ENCODE results near the gene PPARD. TPM values are rescaled to one million over a fixed set of nuclear protein-coding genes. Genes with fewer than 3 reads are reported as not detected.
A peak's percentile ranks its signal among the peaks of the same experiment; 100 is the strongest.

Gene PPARD
- total and polyA plus RNA-seq, 12 donors = 6.0 to 39.8 (median 21.6) TPM

- Histone ChIP-seq H3K27ac (peak overlapping the region in 2 of 5 donors; percentile 44 to 67), H3K27me3 (no peaks in the 10 kb centered on the region), H3K4me1 (replicated peaks in 1 of 2) (peaks cover 0 to 18% of the 10 kb centered on the region in 2 donors), H3K36me3 (replicated peaks in 1 of 2) (no peaks in the 10 kb centered on the region), H3K9me3 (replicated peaks in 1 of 3) (no peaks in the 10 kb centered on the region), H3K4me3 (no peak overlapping the region)
- TF ChIP-seq CTCF (IDR thresholded peaks at IDR 0.05) (no peak), POLR2A (IDR thresholded peaks at IDR 0.05) (no peak)
- WGBS, 4 donors = 79 to 89% (median 87%) methylated on average over 11 to 19 of the region's 19 CpGs
- peak in 1 of 7 donors; percentile 36 for DNase-seq
- intact Hi-C loops (cut with DNase I) = no loop called here
Observed at GRCh38 chr6:35312076-35312800, 30.1 kb upstream of the PPARD start.

DNA sequence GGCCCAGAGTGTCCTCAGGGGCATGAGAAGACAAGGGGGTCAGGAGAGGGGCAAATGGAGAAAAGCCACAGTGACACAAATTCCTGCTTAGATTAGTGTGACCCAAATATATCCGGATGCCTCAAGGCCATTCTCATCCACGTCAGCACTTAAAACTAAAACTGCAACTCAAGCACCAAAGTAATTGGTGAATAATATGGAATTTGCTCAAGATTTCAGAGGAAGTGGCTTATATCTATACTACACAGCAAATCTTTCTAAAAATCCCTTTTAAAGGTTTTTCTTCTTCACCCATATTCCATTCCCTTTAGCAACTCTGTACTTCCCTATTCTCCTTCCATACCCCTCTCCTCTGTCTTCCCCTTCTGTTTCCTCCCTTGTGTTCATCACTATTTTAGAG lies 29.6 kb upstream of the PPARD start:
- peaks cover 0 to 21% of the 10 kb centered on the region in 2 donors for H3K4me1 ChIP-seq (replicated peaks in 1 of 2)
- intact Hi-C loops (cut with DNase I) = no loop called here

DNA sequence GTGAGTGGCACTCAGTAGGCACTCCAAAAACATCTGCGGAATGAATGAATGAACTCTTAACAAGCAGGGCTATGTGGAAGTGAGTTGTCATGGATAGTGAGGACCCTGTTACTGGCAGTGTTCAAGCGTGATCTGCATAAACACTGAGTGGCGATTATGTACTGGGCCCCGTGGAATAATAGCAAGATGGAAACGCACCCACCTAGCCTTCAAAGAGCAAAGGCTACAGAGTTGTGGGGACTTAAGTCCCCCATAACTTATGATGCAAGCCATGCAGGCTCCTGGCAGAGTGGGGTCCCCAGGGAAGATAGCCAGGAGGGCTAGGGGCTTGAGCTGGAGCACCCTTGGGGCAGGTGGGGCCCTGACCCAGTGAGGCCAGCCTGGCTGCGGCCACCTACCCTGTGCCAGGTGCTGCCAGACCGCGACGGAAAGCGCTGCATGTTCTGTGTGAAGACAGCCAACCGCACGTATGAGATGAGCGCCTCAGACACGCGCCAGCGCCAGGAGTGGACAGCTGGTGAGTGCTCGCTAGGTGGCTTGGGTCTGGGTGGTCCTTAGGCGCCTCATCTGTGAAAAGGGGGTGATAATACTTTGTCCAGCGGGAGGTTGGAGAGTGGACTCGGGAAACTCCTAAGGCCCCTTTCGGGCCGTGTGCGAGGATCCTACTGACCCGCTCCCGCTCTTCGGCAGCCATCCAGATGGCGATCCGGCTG lies 24.7 kb upstream of the PPARD start:
- no peak for DNase-seq
- intact Hi-C loops (cut with DNase I) = no loop called here
- peak overlapping the region in 2 of 4 donors; percentile 35 to 56 for H3K4me3 ChIP-seq
- no peaks in the 10 kb centered on the region for H3K9me3 ChIP-seq (replicated peaks in 1 of 3)
- no peaks in the 10 kb centered on the region for H3K36me3 ChIP-seq (replicated peaks in 1 of 2)
- H3K27ac ChIP-seq = peak overlapping the region in 1 of 5 donors; percentile 10
- TF ChIP-seq POLR2A (IDR thresholded peaks at IDR 0.05) (no peak), CTCF (IDR thresholded peaks at IDR 0.05) (no peak)
- peaks cover 5 to 13% of the 10 kb centered on the region in 2 donors for H3K4me1 ChIP-seq (replicated peaks in 1 of 2)
- no peaks in the 10 kb centered on the region for H3K27me3 ChIP-seq
- WGBS, 4 donors = 28 to 46% (median 36%) methylated on average over 14 to 28 of the region's 28 CpGs

More for the DNA sequence above, 29.6 kb upstream of the PPARD start:
- Histone ChIP-seq H3K9me3 (replicated peaks in 1 of 3) (no peaks in the 10 kb centered on the region), H3K27me3 (no peaks in the 10 kb centered on the region), H3K36me3 (replicated peaks in 1 of 2) (no peaks in the 10 kb centered on the region), H3K27ac (peak overlapping the region in 1 of 5 donors; percentile 67), H3K4me3 (no peak overlapping the region)
- whole genome bisulfite sequencing, 4 donors = 18 to 49% (median 32%) methylated on average over 2 of the region's 2 CpGs
- DNase-seq = no peak
- no peak for TF ChIP-seq CTCF (IDR thresholded peaks at IDR 0.05)
- no peak for TF ChIP-seq POLR2A (IDR thresholded peaks at IDR 0.05)

All from adrenal gland (tissue), 12 donors.